ENCODE data around the gene OSBP2.
"Not testable (repeated sequence)": the region's sequence is repeated elsewhere in the genome, so short reads cannot be mapped to it uniquely, and the experiment has no call there.

Gene OSBP2

DNA sequence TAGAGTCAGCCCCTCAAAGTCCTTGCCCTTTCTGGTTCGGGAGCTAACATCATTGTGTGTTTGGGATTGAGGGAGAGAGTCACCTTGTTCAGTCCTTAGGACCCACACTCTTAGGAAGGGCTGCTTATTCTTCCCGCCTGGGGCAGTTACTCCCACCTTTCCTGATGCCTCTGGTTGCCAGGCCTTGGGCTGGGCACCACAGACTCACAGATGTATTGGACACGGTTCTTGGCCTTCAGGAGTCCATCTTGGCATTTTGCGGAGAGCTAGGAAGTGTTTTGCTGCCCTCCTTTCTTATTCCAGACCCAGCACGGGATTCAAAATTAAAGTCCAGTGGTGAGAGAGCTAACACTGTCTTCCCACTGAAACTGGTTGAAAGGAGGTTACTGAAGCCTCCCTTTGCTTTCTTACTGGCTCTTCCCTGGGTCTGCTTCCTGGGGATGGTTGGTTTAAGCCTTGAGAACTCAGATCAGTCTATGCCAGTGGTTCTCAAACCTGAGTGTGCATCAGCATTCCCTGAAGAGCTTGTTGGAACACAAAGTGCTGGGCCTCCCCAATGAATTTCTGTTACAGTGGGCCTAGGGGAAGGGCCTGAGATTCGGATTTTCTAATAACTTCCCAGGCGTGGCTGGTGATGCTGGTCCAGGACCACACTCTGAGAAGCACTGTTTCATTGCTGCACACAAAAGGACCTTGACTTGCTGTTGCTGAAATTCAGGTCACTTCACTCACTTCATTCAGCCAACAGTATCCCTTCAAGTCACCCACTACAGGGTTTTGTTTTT lies 1.4 kb downstream of the OSBP2 start:
- TF ChIP-seq SUZ12 (IDR thresholded peaks at IDR 0.05): no peak
- no peak for TF ChIP-seq HDGF (IDR thresholded peaks at IDR 0.05; ENCODE audit: borderline replicate concordance)
- no peak for TF ChIP-seq FOXK2 (IDR thresholded peaks at IDR 0.05)
- TF ChIP-seq TARDBP (IDR thresholded peaks at IDR 0.05): no peak
- no peak for TF ChIP-seq FOXM1 (IDR thresholded peaks at IDR 0.05; ENCODE audit: borderline replicate concordance)
- TF ChIP-seq CTBP1 (IDR thresholded peaks at IDR 0.05; ENCODE audit: borderline replicate concordance): no peak
- no peak for TF ChIP-seq L3MBTL2 (conservative IDR thresholded peaks at IDR 0.05)
- no peak for TF ChIP-seq NFRKB (IDR thresholded peaks at IDR 0.05)
- DNase-seq (ENCODE audit: extremely low spot score): no peak
- CTCF ChIA-PET: no interaction called here
- POLR2A ChIA-PET: no interaction called here

DNA sequence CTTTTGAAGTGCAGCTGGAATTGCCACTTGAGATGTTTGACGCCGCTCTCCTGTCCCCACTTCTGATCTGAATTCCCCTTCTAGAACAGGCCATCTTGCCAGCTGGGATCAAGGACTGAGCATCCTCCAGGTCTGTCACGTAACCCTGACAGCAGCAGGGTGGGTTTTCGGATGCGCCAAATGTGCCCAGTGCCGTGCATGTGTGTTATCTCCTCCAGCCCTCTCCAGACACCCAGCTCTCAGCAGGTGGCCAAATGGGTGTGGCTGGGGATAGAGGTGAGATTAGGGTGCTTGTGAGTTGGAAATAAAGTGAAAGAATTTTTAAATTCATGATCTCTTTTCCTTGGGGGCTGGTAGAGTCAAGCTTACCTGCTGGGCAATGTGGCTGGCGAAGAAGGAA lies 3.3 kb downstream of the OSBP2 start:
- TF ChIP-seq BHLHE40 (IDR thresholded peaks at IDR 0.05; ENCODE audit: borderline replicate concordance): no peak
- no peak for TF ChIP-seq HDGF (IDR thresholded peaks at IDR 0.05; ENCODE audit: borderline replicate concordance)
- TF ChIP-seq SUZ12 (IDR thresholded peaks at IDR 0.05): no peak
- TF ChIP-seq LEF1 (IDR thresholded peaks at IDR 0.05; ENCODE audit: borderline replicate concordance): no peak
- no peak for TF ChIP-seq FOXK2 (IDR thresholded peaks at IDR 0.05)
- no peak for TF ChIP-seq L3MBTL2 (conservative IDR thresholded peaks at IDR 0.05)
- TF ChIP-seq ARNT (IDR thresholded peaks at IDR 0.05): no peak
- ChIA-PET POLR2A (no interaction called here), CTCF (interaction anchor here (0.5 kb wide), 1 partner anchor 242 kb away, joined by 5 read pairs; no protein-coding TSS in a partner anchor)

DNA sequence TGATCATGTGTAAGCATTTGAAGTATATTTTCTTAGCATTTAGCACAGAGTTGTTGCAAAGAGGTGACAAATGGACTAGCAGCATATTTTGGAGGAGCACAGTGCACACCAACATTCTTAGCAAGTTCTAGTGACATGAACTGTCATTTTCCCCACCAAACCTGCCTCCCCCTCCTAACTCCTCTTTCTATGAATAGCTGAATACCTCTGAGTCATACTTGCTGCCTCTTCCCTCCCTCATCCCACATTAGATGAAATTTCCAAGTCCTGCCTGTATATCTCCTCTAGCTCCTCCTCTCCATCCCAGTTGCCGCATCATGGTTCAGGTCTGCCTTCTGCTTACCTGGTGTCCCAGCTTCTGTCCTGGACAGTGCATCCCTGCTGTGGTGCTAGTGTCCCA lies 7.2 kb downstream of the OSBP2 start:
- ChIA-PET CTCF (no interaction called here), POLR2A (interaction anchor here (1.2 kb wide), 1 partner anchor 34 kb away, joined by 3 read pairs; the partner anchor contains the start of gene DUSP18)
- no peak for TF ChIP-seq TARDBP (IDR thresholded peaks at IDR 0.05)
- DNase-seq (ENCODE audit: extremely low spot score): no peak

More for the DNA sequence above, 3.3 kb downstream of the OSBP2 start:
- no peak for DNase-seq (ENCODE audit: extremely low spot score)

DNA sequence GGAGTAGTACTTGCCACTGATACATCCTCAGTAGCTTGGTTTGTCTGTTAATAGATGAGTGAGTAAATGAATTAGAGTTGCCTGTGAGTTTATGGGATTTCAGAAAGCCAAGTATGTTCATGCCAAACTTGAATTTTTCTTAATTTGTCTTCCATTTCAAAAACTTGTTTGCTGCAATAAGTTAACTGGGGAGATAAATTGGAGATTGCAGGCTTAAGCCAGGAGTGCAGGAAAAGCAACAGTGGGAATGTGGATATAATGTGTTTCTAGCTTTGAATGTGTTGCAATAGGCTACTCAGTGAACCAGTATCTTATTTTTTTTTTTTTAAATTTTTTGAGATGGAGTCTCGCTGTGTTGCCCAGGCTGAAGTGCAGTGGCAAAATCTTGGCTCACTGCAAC lies 8.2 kb downstream of the OSBP2 start:
- TF ChIP-seq LEF1 (IDR thresholded peaks at IDR 0.05; ENCODE audit: borderline replicate concordance): no peak
- TF ChIP-seq FOXA1 (IDR thresholded peaks at IDR 0.05): no peak
- no peak for TF ChIP-seq L3MBTL2 (conservative IDR thresholded peaks at IDR 0.05)
- TF ChIP-seq FOXK2 (IDR thresholded peaks at IDR 0.05): no peak
- no peak for TF ChIP-seq ZNF384 (IDR thresholded peaks at IDR 0.05)
- TF ChIP-seq TARDBP (IDR thresholded peaks at IDR 0.05): no peak
- no peak for TF ChIP-seq CTBP1 (IDR thresholded peaks at IDR 0.05; ENCODE audit: borderline replicate concordance)
- no peak for TF ChIP-seq SP1 (IDR thresholded peaks at IDR 0.05)
- TF ChIP-seq HDGF (IDR thresholded peaks at IDR 0.05; ENCODE audit: borderline replicate concordance): no peak
- no peak for TF ChIP-seq ARNT (IDR thresholded peaks at IDR 0.05)
- no peak for TF ChIP-seq BHLHE40 (IDR thresholded peaks at IDR 0.05; ENCODE audit: borderline replicate concordance)
- TF ChIP-seq ELF4 (IDR thresholded peaks at IDR 0.05): no peak
- no peak for DNase-seq (ENCODE audit: extremely low spot score)
- POLR2A ChIA-PET: interaction anchor here (1.2 to 1.3 kb wide), 2 partner anchors 8 to 35 kb away, joined by 3 to 6 read pairs; partner anchors contain the start of genes DUSP18 and OSBP2
- CTCF ChIA-PET: interaction anchor here (0.7 kb wide), 2 partner anchors 51 to 101 kb away, joined by 3 to 6 read pairs; no protein-coding TSS in a partner anchor

DNA sequence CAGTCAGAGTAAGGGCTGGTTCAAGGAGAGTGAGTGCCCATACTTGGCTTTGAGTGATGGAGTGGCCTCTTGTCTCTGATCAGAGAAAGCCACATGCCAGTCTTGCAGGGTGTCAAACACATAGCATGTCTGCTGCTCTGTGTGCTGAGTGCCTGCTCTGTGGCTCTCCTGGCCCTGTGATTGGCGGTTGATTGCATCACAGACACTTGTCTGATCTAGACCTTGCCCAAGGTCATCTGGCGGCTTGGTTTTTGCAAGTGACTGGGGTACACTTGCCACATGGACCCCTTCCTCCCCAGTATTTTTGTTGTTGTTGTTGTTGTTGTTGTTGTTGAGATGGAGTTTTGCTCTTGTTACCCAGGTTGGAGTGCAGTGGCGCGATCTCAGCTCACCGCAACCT lies 10.3 kb downstream of the OSBP2 start:
- TF ChIP-seq SUZ12 (IDR thresholded peaks at IDR 0.05) (no peak), L3MBTL2 (conservative IDR thresholded peaks at IDR 0.05) (no peak), ZNF384 (IDR thresholded peaks at IDR 0.05) (no peak), FOXK2 (IDR thresholded peaks at IDR 0.05) (no peak), FOXM1 (IDR thresholded peaks at IDR 0.05; ENCODE audit: borderline replicate concordance) (no peak), ARNT (IDR thresholded peaks at IDR 0.05) (no peak)
- TF ChIP-seq, protein P1, sequence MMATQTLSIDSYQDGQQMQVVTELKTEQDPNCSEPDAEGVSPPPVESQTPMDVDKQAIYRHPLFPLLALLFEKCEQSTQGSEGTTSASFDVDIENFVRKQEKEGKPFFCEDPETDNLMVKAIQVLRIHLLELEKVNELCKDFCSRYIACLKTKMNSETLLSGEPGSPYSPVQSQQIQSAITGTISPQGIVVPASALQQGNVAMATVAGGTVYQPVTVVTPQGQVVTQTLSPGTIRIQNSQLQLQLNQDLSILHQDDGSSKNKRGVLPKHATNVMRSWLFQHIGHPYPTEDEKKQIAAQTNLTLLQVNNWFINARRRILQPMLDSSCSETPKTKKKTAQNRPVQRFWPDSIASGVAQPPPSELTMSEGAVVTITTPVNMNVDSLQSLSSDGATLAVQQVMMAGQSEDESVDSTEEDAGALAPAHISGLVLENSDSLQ (IDR thresholded peaks at IDR 0.05): 0 out of 2 replicates have a peak, but pooled peaks have one; percentile 36
- DNase-seq (ENCODE audit: extremely low spot score): no peak
- POLR2A ChIA-PET: interaction anchor here (2.1 kb wide), 1 partner anchor 10 kb away, joined by 6 read pairs; the partner anchor contains the start of gene OSBP2
- CTCF ChIA-PET: no interaction called here

DNA sequence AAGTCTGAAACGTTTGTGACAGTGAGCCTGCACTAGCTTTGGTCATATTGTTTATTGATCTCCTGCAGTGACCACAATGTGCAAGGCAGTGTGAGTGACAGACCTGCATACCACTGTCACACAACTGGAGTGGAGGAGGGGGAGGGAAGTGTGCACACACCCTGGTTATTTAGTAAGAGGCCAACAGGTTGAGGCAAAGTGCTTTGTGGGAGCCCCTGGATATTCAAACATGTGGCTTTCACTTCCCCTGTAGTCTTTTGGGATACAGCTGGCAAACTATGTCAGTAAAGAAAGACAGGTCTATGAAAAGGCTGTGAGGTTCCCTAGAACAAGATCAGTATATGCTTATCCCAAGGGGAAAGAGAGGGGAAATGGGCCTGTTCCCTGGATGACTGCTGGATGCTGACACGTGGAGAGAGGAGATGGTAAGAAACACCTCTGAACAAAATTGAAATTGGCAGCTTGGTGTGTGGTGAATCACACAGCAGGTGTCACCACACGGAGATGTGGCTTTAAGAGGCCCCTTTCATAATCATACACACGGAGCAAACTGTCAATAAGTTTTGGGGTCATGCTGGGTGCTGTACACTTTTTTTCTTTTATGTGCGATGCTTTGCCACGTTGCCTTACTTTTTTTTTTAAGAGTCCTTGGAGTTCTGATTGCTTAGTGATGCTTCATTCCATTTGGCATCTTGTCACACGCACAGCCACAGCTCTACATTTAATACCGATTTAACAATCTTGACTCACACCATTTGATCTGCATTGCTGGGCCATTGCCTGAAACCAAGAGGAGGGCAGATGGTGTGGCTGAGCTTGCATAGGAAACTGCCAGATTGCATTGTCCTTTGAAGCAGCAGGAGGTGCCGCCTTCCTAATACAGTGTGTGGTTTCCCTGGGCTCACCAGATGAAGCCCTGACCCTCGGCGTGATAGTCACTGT lies 11.3 kb downstream of the OSBP2 start:
- ChIA-PET CTCF (interaction anchor here (0.7 kb wide), 1 partner anchor 1565 kb away, joined by 5 read pairs; no protein-coding TSS in a partner anchor), POLR2A (interaction anchor here (2.1 kb wide), 1 partner anchor 11 kb away, joined by 6 read pairs; the partner anchor contains the start of gene OSBP2)
- DNase-seq (ENCODE audit: extremely low spot score): no peak
- no peak for TF ChIP-seq ELF4 (IDR thresholded peaks at IDR 0.05)
- TF ChIP-seq, protein P1 (IDR thresholded peaks at IDR 0.05): peak; percentile 42; the same call in 1 of the 2 replicates

DNA sequence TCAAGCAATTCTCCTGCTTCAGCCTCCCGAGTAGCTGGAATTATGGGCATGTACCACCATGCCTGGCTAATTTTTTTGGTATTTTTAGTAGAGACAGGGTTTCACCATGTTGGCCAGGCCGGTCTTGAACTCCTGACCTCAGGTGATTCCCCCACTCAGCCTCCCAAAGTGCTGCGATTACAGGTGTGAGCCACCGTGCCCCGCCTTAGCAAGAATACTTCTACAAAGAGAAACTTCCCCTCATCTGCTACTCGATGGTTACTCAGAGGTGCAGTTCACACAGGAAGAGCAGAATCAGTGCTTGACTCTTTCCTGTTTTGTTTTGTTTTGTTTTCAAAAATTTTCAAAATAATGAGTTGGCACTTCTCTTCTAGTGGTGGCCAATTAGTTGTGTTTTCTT lies 15.3 kb downstream of the OSBP2 start:
- POLR2A ChIA-PET; CTCF ChIA-PET; DNase-seq (ENCODE audit: extremely low spot score): not testable (repeated sequence)
